ENCODE measurements around the gene SH3BGRL2.

The SH3BGRL2 gene

GRCh38 chr6:79609225-79609595 is 21.9 kb upstream of the SH3BGRL2 start:
- H3K27ac ChIP-seq (replicated peaks), result no peak overlapping the region

DNA sequence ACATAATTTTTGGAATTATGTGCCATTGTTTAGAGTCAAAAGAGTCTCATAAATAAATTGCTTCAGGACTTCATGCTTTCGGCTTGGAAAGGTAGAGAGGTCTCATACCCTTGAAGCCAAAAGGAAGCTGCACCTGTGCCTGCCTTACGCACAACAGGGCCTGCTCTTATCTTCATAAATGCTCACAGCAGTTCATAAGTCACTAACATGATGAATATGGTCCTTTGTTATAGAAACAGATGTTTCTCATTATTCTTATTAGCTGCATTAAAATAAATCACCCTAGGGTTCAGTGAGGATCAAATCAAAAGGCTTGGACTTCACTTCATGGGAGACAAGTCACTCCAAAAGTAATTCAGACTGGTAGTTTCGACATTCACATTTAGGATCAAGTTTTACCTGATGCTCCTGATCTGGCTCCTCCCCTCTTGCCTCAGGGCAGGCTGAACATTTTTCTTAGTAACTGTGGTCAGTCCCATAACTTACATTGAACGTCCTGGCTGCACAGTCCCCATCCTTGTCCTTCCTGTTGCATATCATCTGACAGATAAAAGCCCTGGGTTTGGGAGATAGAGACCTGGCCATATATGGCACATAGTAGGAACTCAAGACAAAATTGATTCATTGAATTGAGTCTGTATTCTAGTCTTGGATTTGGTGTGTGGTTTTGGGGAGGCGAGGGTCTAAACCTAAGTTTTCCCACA is 20.7 kb upstream of the SH3BGRL2 start:
- Histone ChIP-seq H3K27me3 (ENCODE audit: insufficient read depth, poor library complexity, severe bottlenecking) (no peaks in the 10 kb centered on the region), H3K27ac (replicated peaks) (no peak overlapping the region), H3K4me3 (replicated peaks; ENCODE audit: insufficient read depth, low read length) (no peak overlapping the region)
- DNase-seq (ENCODE audit: low read depth in 1 of 2, low spot score in 1 of 2), result no peak
- no peak for TF ChIP-seq GABPA (IDR thresholded peaks at IDR 0.05; ENCODE audit: low read depth)
- TF ChIP-seq POLR2AphosphoS5 (IDR thresholded peaks at IDR 0.05; ENCODE audit: low read depth), result no peak
- no peak for TF ChIP-seq SPI1 (IDR thresholded peaks at IDR 0.05; ENCODE audit: borderline replicate concordance, low read depth)

More at GRCh38 chr6:79609225-79609595, 21.9 kb upstream of the SH3BGRL2 start:
- Histone ChIP-seq H3K27me3 (ENCODE audit: insufficient read depth, poor library complexity, severe bottlenecking) (no peaks in the 10 kb centered on the region), H3K4me3 (replicated peaks; ENCODE audit: insufficient read depth, low read length) (no peak overlapping the region)
- DNase-seq (ENCODE audit: low read depth in 1 of 2, low spot score in 1 of 2), result no peak
- TF ChIP-seq, protein P1, sequence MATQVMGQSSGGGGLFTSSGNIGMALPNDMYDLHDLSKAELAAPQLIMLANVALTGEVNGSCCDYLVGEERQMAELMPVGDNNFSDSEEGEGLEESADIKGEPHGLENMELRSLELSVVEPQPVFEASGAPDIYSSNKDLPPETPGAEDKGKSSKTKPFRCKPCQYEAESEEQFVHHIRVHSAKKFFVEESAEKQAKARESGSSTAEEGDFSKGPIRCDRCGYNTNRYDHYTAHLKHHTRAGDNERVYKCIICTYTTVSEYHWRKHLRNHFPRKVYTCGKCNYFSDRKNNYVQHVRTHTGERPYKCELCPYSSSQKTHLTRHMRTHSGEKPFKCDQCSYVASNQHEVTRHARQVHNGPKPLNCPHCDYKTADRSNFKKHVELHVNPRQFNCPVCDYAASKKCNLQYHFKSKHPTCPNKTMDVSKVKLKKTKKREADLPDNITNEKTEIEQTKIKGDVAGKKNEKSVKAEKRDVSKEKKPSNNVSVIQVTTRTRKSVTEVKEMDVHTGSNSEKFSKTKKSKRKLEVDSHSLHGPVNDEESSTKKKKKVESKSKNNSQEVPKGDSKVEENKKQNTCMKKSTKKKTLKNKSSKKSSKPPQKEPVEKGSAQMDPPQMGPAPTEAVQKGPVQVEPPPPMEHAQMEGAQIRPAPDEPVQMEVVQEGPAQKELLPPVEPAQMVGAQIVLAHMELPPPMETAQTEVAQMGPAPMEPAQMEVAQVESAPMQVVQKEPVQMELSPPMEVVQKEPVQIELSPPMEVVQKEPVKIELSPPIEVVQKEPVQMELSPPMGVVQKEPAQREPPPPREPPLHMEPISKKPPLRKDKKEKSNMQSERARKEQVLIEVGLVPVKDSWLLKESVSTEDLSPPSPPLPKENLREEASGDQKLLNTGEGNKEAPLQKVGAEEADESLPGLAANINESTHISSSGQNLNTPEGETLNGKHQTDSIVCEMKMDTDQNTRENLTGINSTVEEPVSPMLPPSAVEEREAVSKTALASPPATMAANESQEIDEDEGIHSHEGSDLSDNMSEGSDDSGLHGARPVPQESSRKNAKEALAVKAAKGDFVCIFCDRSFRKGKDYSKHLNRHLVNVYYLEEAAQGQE (IDR thresholded peaks at IDR 0.05; ENCODE audit: insufficient replicate concordance, low read depth), result no peak
- TF ChIP-seq SPI1 (IDR thresholded peaks at IDR 0.05; ENCODE audit: borderline replicate concordance, low read depth), result no peak
- TF ChIP-seq CTCF (IDR thresholded peaks at IDR 0.05; ENCODE audit: insufficient read depth, low read length), result no peak
- TF ChIP-seq GABPA (IDR thresholded peaks at IDR 0.05; ENCODE audit: low read depth), result no peak
- no peak for TF ChIP-seq POLR2AphosphoS5 (IDR thresholded peaks at IDR 0.05; ENCODE audit: low read depth)

DNA sequence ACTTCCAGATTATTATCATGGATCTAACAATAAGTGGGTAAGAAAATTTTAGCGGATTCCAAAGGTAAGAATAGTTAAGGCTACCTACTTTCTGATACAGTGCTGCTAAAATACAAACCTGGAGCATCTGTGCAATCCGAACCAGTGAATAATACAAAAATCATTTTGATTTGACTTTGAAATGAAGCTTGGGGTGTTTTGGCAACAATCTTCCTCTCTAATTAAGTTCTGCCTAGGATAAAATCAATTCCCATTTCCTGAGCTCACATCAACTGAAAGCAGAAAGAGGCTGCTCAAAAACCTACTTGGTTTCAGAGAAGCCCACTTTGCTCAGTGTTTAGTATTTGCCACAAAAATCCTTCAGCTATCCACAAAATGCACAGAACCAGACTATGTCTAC is 18.7 kb upstream of the SH3BGRL2 start:
- Histone ChIP-seq H3K4me3 (replicated peaks; ENCODE audit: insufficient read depth, low read length) (no peak overlapping the region), H3K27me3 (ENCODE audit: insufficient read depth, poor library complexity, severe bottlenecking) (no peaks in the 10 kb centered on the region), H3K27ac (replicated peaks) (no peak overlapping the region)
- TF ChIP-seq, protein P1 (IDR thresholded peaks at IDR 0.05; ENCODE audit: insufficient replicate concordance, low read depth), result no peak
- TF ChIP-seq CTCF (IDR thresholded peaks at IDR 0.05; ENCODE audit: insufficient read depth, low read length), result no peak
- TF ChIP-seq GABPA (IDR thresholded peaks at IDR 0.05; ENCODE audit: low read depth), result no peak
- TF ChIP-seq SPI1 (IDR thresholded peaks at IDR 0.05; ENCODE audit: borderline replicate concordance, low read depth), result no peak
- TF ChIP-seq POLR2AphosphoS5 (IDR thresholded peaks at IDR 0.05; ENCODE audit: low read depth), result no peak
- DNase-seq (ENCODE audit: low read depth in 1 of 2, low spot score in 1 of 2), result no peak

DNA sequence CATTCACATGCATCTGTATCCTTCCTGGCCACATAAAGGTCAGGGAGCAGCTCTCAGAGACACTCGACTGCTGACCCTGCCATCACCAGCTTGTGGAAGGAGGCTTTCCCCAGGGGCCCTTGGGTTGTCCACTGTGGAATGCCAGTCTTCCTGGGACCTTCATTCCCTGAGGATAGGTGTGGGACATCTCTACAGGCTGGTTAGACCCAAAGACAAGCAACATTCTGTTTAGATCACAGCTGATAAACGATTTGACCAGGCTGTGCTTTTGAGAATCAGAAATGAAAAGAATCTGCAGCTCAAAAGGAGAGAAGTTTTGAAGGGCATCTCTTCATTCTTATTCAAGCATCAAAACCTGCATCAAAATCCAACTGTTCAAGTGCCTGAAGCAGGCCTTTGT is 18.2 kb upstream of the SH3BGRL2 start:
- DNase-seq (ENCODE audit: low read depth in 1 of 2, low spot score in 1 of 2), result no peak
- no peak overlapping the region for H3K4me3 ChIP-seq (replicated peaks; ENCODE audit: insufficient read depth, low read length)
- H3K27ac ChIP-seq (replicated peaks), result no peak overlapping the region
- TF ChIP-seq, protein P1 (IDR thresholded peaks at IDR 0.05; ENCODE audit: insufficient replicate concordance, low read depth), result no peak
- TF ChIP-seq POLR2AphosphoS5 (IDR thresholded peaks at IDR 0.05; ENCODE audit: low read depth), result no peak
- no peak for TF ChIP-seq CTCF (IDR thresholded peaks at IDR 0.05; ENCODE audit: insufficient read depth, low read length)
- no peak for TF ChIP-seq SPI1 (IDR thresholded peaks at IDR 0.05; ENCODE audit: borderline replicate concordance, low read depth)
- TF ChIP-seq GABPA (IDR thresholded peaks at IDR 0.05; ENCODE audit: low read depth), result no peak
- no peaks in the 10 kb centered on the region for H3K27me3 ChIP-seq (ENCODE audit: insufficient read depth, poor library complexity, severe bottlenecking)
